Measurements from ENCODE around the gene APAF1. TPM values are rescaled to one million over a fixed set of nuclear protein-coding genes. Genes with fewer than 3 reads are reported as not detected.

APAF1 gene
- total and polyA plus RNA-seq, 10 of the 15 experiments (the other 5 are each of a cell fraction or from before 2014, with no cell fraction given) = 4.2 to 19.1 (median 14.2) TPM

DNA sequence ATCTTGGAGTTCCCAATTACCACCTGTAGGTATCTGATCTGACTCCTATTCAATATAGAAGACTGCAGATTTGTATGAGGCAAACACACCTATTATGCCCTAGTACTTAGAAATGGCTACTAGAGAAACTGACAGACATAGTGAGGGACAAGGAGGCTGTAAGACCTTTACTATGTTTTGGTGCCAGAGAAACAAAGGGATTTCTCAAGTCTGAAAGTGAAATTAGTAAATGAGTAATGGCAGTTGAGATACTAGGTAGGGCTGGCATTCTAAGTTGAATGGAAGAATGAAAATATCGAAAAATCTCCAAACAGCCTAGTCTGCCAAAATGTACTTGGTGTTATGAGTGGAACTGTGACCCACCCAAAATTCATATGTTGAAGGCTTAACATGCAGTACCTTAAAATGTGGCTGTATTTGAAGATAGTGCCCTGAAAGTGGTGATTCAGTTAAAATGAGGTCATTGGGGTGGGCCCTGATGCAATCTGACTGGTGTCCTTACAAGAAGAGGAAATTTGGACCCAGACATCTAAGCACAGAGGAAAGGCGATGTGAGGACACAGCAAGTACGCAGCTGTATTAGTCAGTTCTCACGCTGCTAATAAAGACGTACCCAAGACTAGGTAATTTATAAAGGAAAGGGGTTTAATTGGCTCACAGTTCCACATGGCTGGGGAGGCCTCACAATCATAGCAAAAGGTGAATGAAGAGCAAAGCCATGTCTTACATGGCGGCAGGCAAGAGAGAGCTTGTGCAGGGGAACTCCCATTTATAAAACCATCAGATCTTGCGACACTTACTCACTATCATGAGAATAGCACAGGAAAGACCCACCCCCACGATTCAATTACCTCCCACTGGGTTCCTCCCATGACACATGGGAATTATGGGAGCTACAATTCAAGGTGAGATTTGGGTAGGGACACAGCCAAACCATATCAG, 127.0 kb downstream of the APAF1 start:
- no peak overlapping the region for H3K4me3 ChIP-seq
- ATAC-seq = no peak
- CTCF ChIA-PET = interaction anchor here (1.1 kb wide), 1 partner anchor 168 kb away, joined by 3 read pairs; no protein-coding TSS in a partner anchor
- no peak overlapping the region for H3K27ac ChIP-seq (ENCODE audit: control insufficient read depth, insufficient read depth)
- no peak overlapping the region for H3K9ac ChIP-seq (ENCODE audit: control insufficient read depth, insufficient read depth, low read length)
- no peak overlapping the region for H2AFZ ChIP-seq (ENCODE audit: control insufficient read depth, low read depth, low read length)
- no TSS peak for BruUV-seq (replicated peaks)
- WGBS (ENCODE audit: insufficient coverage, insufficient replicate concordance, low lambda C conversion rate, missing lambda C conversion rate) = 65% methylated on average over 8 of the region's 8 CpGs
- no peaks in the 10 kb centered on the region for H4K20me1 ChIP-seq (ENCODE audit: control insufficient read depth, insufficient read depth)
- H3K4me1 ChIP-seq (ENCODE audit: control insufficient read depth, insufficient read depth, low read length) = no peaks in the 10 kb centered on the region
- no peaks in the 10 kb centered on the region for H3K36me3 ChIP-seq (ENCODE audit: control insufficient read depth in 2 of 2, insufficient read depth in 2 of 2, low read length in 1 of 2)
- RAD21 ChIA-PET (ENCODE audit: unreplicated experiment) = no interaction called here
- no peaks in the 10 kb centered on the region for H3K79me2 ChIP-seq (ENCODE audit: control insufficient read depth, insufficient read depth, low read length)
- in situ Hi-C loops (cut with MboI) (no loop called here), intact Hi-C loops (cut with micrococcal nuclease; ENCODE audit: unreplicated experiment) (no loop called here)
- no peaks in the 10 kb centered on the region for H3K9me3 ChIP-seq (replicated peaks; ENCODE audit: control insufficient read depth, insufficient read depth, low read length)
- SMC1A ChIA-PET (ENCODE audit: uncharacterized antibody, unreplicated experiment) = interaction anchor here (1.4 kb wide), 1 partner anchor 10 kb away, joined by 3 read pairs; no protein-coding TSS in a partner anchor
- H3K27me3 ChIP-seq (replicated peaks in 1 of 2; ENCODE audit: control insufficient read depth in 2 of 2, insufficient read depth in 2 of 2, low read length in 1 of 2) = no peaks in the 10 kb centered on the region; a peak in 2 of 4 replicates
- POLR2A ChIA-PET = no interaction called here
- no peak overlapping the region for H3K4me2 ChIP-seq (ENCODE audit: control insufficient read depth, insufficient read depth)
- no peak for DNase-seq (ENCODE audit: low read depth, low spot score)
- FAIRE-seq = no peak
- TF ChIP-seq PAX8 (IDR thresholded peaks at IDR 0.05) = no peak
- TF ChIP-seq, protein P1, sequence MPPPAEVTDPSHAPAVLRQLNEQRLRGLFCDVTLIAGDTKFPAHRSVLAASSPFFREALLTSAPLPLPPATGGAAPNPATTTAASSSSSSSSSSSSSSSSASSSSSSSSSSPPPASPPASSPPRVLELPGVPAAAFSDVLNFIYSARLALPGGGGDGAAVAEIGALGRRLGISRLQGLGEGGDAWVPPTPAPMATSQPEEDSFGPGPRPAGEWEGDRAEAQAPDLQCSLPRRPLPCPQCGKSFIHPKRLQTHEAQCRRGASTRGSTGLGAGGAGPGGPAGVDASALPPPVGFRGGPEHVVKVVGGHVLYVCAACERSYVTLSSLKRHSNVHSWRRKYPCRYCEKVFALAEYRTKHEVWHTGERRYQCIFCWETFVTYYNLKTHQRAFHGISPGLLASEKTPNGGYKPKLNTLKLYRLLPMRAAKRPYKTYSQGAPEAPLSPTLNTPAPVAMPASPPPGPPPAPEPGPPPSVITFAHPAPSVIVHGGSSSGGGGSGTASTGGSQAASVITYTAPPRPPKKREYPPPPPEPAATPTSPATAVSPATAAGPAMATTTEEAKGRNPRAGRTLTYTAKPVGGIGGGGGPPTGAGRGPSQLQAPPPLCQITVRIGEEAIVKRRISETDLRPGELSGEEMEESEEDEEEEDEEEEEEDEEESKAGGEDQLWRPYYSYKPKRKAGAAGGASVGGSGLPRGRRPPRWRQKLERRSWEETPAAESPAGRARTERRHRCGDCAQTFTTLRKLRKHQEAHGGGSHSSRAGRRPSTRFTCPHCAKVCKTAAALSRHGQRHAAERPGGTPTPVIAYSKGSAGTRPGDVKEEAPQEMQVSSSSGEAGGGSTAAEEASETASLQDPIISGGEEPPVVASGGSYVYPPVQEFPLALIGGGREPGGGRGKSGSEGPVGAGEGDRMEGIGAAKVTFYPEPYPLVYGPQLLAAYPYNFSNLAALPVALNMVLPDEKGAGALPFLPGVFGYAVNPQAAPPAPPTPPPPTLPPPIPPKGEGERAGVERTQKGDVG (CRISPR knock-in tag; IDR thresholded peaks at IDR 0.05) = no peak
- TF ChIP-seq NR2C2 (IDR thresholded peaks at IDR 0.05; ENCODE audit: borderline replicate concordance, control insufficient read depth, insufficient read length, low read depth) = no peak
- no peak for TF ChIP-seq YY1 (IDR thresholded peaks at IDR 0.05; ENCODE audit: low read depth, low read length)
- no peak for TF ChIP-seq RB1 (IDR thresholded peaks at IDR 0.05; ENCODE audit: borderline replicate concordance)
- no peak for TF ChIP-seq MYC (IDR thresholded peaks at IDR 0.05; ENCODE audit: insufficient read depth, insufficient read length, insufficient replicate concordance, low read length, severe bottlenecking)
- TF ChIP-seq NR2C1 (IDR thresholded peaks at IDR 0.05) = no peak
- no peak for TF ChIP-seq PML (IDR thresholded peaks at IDR 0.05; ENCODE audit: low read length)
- no peak for TF ChIP-seq CBFB (IDR thresholded peaks at IDR 0.05; ENCODE audit: low read depth)
- no peak for TF ChIP-seq MXI1 (IDR thresholded peaks at IDR 0.05; ENCODE audit: low read depth, low read length)
- TF ChIP-seq, protein P2, sequence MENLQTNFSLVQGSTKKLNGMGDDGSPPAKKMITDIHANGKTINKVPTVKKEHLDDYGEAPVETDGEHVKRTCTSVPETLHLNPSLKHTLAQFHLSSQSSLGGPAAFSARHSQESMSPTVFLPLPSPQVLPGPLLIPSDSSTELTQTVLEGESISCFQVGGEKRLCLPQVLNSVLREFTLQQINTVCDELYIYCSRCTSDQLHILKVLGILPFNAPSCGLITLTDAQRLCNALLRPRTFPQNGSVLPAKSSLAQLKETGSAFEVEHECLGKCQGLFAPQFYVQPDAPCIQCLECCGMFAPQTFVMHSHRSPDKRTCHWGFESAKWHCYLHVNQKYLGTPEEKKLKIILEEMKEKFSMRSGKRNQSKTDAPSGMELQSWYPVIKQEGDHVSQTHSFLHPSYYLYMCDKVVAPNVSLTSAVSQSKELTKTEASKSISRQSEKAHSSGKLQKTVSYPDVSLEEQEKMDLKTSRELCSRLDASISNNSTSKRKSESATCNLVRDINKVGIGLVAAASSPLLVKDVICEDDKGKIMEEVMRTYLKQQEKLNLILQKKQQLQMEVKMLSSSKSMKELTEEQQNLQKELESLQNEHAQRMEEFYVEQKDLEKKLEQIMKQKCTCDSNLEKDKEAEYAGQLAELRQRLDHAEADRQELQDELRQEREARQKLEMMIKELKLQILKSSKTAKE (IDR thresholded peaks at IDR 0.05; ENCODE audit: low read depth, poor library complexity, severe bottlenecking) = no peak
- no peak for TF ChIP-seq IKZF1 (conservative IDR thresholded peaks at IDR 0.05)
